Chondrocyte (in vitro differentiated cells): ENCODE data around the gene GRB2. TPM values are rescaled to one million over a fixed set of nuclear protein-coding genes. Genes with fewer than 3 reads are reported as not detected.
"Not testable (repeated sequence)": the region's sequence is repeated elsewhere in the genome, so short reads cannot be mapped to it uniquely, and the experiment has no call there.

ENCODE experiments used
- DNase-seq: peaks from one replicate; pipeline ENCODE4 v3.0.0; 2021; ENCODE audit warnings: mixed read lengths, low spot score
- H3K27ac Mint-ChIP-seq: one replicate; pipeline ENCODE4 v1.8.0; 2021; ENCODE audit warnings: mild to moderate bottlenecking, moderate library complexity, mixed read lengths; ENCODE audit not compliant: unreplicated experiment
- H3K27me3 Mint-ChIP-seq: 2 replicates; pipeline ENCODE4 v1.8.0; 2021; ENCODE audit warnings: low read depth, mixed read lengths
- H3K36me3 Mint-ChIP-seq: 2 replicates; pipeline ENCODE4 v1.8.0; 2021; ENCODE audit warnings: low read depth, mixed read lengths
- H3K4me1 Mint-ChIP-seq: 2 replicates; pipeline ENCODE4 v1.8.0; 2021; ENCODE audit warnings: low read depth, mild to moderate bottlenecking, mixed read lengths
- H3K4me3 Mint-ChIP-seq: one replicate; pipeline ENCODE4 v1.8.0; 2021; ENCODE audit warnings: mild to moderate bottlenecking, moderate library complexity, mixed read lengths; ENCODE audit not compliant: unreplicated experiment
- H3K9me3 Mint-ChIP-seq: 2 replicates; pipeline ENCODE4 v1.8.0; 2021; ENCODE audit warnings: low read depth, mixed read lengths
- CTCF ChIP-seq: fragments of 200-600 bp; sonication (generic); IDR thresholded peaks from 2 replicates; pipeline ENCODE4 v1.5.0; 2021; ENCODE audit warnings: antibody characterized with exemption, mild to moderate bottlenecking, moderate library complexity
- total RNA-seq: library from RNA; stranded (reverse); gene quantifications from 3 replicates; pipeline ENCODE4 v1.2.1, GENCODE V29; 2021

The GRB2 gene
- total RNA-seq, 1 donor from 2014 or later = 79.4 TPM

GRCh38 chr17:75295201-75296158, 110.0 kb downstream of the GRB2 start:
- Mint-ChIP-seq H3K9me3 (no peaks in the 10 kb centered on the region), H3K36me3 (no peaks in the 10 kb centered on the region), H3K4me1 (no peaks in the 10 kb centered on the region), H3K27ac (no peak overlapping the region), H3K27me3 (no peaks in the 10 kb centered on the region), H3K4me3 (no peak overlapping the region)
- TF ChIP-seq CTCF = no peak
- DNase-seq = no peak

- H3K36me3 Mint-ChIP-seq, DNase-seq, H3K9me3 Mint-ChIP-seq, H3K27me3 Mint-ChIP-seq, H3K27ac Mint-ChIP-seq, H3K4me3 Mint-ChIP-seq: not testable (repeated sequence)
- H3K4me1 Mint-ChIP-seq = peaks cover 11% of the 10 kb centered on the region
These were observed 112.5 kb downstream of the GRB2 start for GRCh38 chr17:75292810-75293448.

- Mint-ChIP-seq H3K27me3 (no peaks in the 10 kb centered on the region), H3K9me3 (no peaks in the 10 kb centered on the region), H3K4me1 (peaks cover 11% of the 10 kb centered on the region), H3K4me3 (peak overlapping the region; percentile 99), H3K36me3 (peaks cover 4% of the 10 kb centered on the region), H3K27ac (peak overlapping the region; percentile 98)
- no peak for TF ChIP-seq CTCF
- DNase-seq = no peak
These were observed 115.6 kb downstream of the GRB2 start for GRCh38 chr17:75289832-75290337.

- Mint-ChIP-seq H3K27ac (peak within 1 kb of the TSS; percentile 98), H3K36me3 (peaks cover 4% of the 10 kb centered on the region), H3K9me3 (no peaks in the 10 kb centered on the region), H3K4me3 (peak within 1 kb of the TSS; percentile 99), H3K27me3 (no peaks in the 10 kb centered on the region), H3K4me1 (peaks cover 11% of the 10 kb centered on the region)
- peak; percentile 15 for TF ChIP-seq CTCF
- peak; percentile 99 for DNase-seq
These were observed 116.2 kb downstream of the GRB2 start, which contains the start of gene SLC25A19 for GRCh38 chr17:75289115-75289831. Gene SLC25A19, minus strand, starts transcription at chr17:75289433. Its CDS starts 2,669 bp downstream, at chr17:75286764.

GRCh38 chr17:75288770-75289114, 116.7 kb downstream of the GRB2 start:
- no peak for DNase-seq
- H3K36me3 Mint-ChIP-seq = peaks cover 4% of the 10 kb centered on the region
- no peak for TF ChIP-seq CTCF
- H3K27ac Mint-ChIP-seq = peak overlapping the region; percentile 98
- H3K4me3 Mint-ChIP-seq = peak overlapping the region; percentile 99
- peaks cover 11% of the 10 kb centered on the region for H3K4me1 Mint-ChIP-seq
- H3K27me3 Mint-ChIP-seq = no peaks in the 10 kb centered on the region
- no peaks in the 10 kb centered on the region for H3K9me3 Mint-ChIP-seq
